Astrocyte (in vitro differentiated cells and primary cell): ENCODE measurements around the gene KLHL33.

Experiments used
- CTCF ChIP-seq: IDR thresholded peaks from 2 replicates; pipeline ENCODE4 v1.5.1; 2011; ENCODE audit warnings: low read depth, mild to moderate bottlenecking, inconsistent platforms, low read length, moderate library complexity; ENCODE audit not compliant: insufficient read depth
- EZH2 ChIP-seq: IDR thresholded peaks from 2 replicates; pipeline ENCODE4 v1.6.1; 2012; ENCODE audit warnings: mild to moderate bottlenecking, low read length, inconsistent platforms; ENCODE audit not compliant: insufficient read depth

- TF ChIP-seq CTCF (no peak), EZH2 (no peak)
Measured at GRCh38 chr14:20428010-20428365, 8.0 kb downstream of the KLHL33 start.
